HL-60 (cell line): ENCODE data around the gene USP20.

Experiments
- DNase-seq, 2 experiments: peaks; one replicate each; pipeline ENCODE4 v3.0.0-alpha.2; 2010 to 2020; ENCODE audit warnings: low read depth in 1 of 2, low spot score in 1 of 2
- H3K27ac ChIP-seq: fragments of 250-450 bp; sonication (Bioruptor Pico); replicated peaks from 2 replicates; pipeline ENCODE4 v1.5.1; 2020; ENCODE audit warnings: mild to moderate bottlenecking, moderate library complexity
- H3K27me3 ChIP-seq: fragments of 250-450 bp; sonication (Bioruptor Pico); 2 replicates; pipeline ENCODE4 v1.5.1; 2021; ENCODE audit warnings: mild to moderate bottlenecking, moderate library complexity; ENCODE audit not compliant: insufficient read depth, poor library complexity, severe bottlenecking
- H3K4me3 ChIP-seq: replicated peaks from 2 replicates; pipeline ENCODE4 v1.5.1; 2011; ENCODE audit warnings: mild to moderate bottlenecking, control low read depth, low read length; ENCODE audit not compliant: insufficient read depth
- CTCF ChIP-seq: IDR thresholded peaks from one replicate; pipeline ENCODE4 v1.5.1; 2011; ENCODE audit warnings: low read length, control low read depth, inconsistent platforms; ENCODE audit not compliant: insufficient read depth
- GABPA ChIP-seq: IDR thresholded peaks from 2 replicates; pipeline ENCODE4 v1.6.1; 2012; ENCODE audit warnings: low read depth
- POLR2AphosphoS5 ChIP-seq: IDR thresholded peaks from 2 replicates; pipeline ENCODE4 v1.6.1; 2012; ENCODE audit warnings: low read depth
- SPI1 ChIP-seq: IDR thresholded peaks from 2 replicates; pipeline ENCODE4 v1.6.1; 2012; ENCODE audit warnings: low read depth, mild to moderate bottlenecking, borderline replicate concordance
- TF ChIP-seq, protein P1 (sequence below): IDR thresholded peaks from 2 replicates; pipeline ENCODE4 v1.6.1; 2012; ENCODE audit warnings: low read depth; ENCODE audit not compliant: insufficient replicate concordance

The USP20 gene

DNA sequence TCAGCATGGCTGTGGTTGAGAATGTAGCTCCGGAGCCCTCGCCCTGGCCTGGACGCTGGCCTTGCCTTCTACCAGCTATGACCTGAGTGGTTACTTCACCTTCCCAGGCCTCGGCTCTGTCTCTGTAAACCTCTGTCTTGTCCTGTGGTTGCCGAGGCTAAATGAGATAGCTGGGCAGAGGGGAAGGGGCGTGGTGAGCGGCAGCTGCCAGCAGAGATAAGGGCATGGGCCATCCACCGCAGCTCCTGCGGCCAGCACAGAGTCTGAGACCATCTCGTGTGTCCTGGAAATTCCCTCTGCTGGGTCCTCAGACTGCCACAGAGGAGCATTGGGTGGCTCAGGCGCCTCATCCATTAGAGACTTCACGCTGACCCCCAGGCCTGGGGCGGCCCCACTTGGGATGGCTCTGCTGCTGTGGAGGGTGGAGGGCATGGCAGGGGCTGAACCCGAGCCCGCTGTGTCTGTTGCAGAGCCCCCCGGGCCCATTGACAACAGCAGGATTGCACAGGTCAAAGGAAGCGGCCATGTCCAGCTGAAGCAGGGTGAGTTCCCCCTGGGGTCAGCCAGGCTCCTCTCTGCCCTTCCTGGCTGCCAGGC lies 43.9 kb downstream of the USP20 start:
- Histone ChIP-seq H3K4me3 (no peak overlapping the region), H3K27ac (no peak overlapping the region), H3K27me3 (no peaks in the 10 kb centered on the region)
- DNase-seq: no peak
- no peak; the same call in 1 of the 2 replicates for TF ChIP-seq POLR2AphosphoS5
- TF ChIP-seq CTCF: no peak
- no peak for TF ChIP-seq GABPA
- no peak for TF ChIP-seq SPI1
- TF ChIP-seq, protein P1, sequence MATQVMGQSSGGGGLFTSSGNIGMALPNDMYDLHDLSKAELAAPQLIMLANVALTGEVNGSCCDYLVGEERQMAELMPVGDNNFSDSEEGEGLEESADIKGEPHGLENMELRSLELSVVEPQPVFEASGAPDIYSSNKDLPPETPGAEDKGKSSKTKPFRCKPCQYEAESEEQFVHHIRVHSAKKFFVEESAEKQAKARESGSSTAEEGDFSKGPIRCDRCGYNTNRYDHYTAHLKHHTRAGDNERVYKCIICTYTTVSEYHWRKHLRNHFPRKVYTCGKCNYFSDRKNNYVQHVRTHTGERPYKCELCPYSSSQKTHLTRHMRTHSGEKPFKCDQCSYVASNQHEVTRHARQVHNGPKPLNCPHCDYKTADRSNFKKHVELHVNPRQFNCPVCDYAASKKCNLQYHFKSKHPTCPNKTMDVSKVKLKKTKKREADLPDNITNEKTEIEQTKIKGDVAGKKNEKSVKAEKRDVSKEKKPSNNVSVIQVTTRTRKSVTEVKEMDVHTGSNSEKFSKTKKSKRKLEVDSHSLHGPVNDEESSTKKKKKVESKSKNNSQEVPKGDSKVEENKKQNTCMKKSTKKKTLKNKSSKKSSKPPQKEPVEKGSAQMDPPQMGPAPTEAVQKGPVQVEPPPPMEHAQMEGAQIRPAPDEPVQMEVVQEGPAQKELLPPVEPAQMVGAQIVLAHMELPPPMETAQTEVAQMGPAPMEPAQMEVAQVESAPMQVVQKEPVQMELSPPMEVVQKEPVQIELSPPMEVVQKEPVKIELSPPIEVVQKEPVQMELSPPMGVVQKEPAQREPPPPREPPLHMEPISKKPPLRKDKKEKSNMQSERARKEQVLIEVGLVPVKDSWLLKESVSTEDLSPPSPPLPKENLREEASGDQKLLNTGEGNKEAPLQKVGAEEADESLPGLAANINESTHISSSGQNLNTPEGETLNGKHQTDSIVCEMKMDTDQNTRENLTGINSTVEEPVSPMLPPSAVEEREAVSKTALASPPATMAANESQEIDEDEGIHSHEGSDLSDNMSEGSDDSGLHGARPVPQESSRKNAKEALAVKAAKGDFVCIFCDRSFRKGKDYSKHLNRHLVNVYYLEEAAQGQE: no peak

- H3K27me3 ChIP-seq: no peaks in the 10 kb centered on the region
- no peak for DNase-seq
- no peak overlapping the region for H3K27ac ChIP-seq
- no peak overlapping the region for H3K4me3 ChIP-seq
- TF ChIP-seq, protein P1: no peak
- TF ChIP-seq POLR2AphosphoS5 (no peak), CTCF (no peak), GABPA (no peak), SPI1 (no peak)
Measured at GRCh38 chr9:129879991-129880653, 44.9 kb downstream of the USP20 start.

DNA sequence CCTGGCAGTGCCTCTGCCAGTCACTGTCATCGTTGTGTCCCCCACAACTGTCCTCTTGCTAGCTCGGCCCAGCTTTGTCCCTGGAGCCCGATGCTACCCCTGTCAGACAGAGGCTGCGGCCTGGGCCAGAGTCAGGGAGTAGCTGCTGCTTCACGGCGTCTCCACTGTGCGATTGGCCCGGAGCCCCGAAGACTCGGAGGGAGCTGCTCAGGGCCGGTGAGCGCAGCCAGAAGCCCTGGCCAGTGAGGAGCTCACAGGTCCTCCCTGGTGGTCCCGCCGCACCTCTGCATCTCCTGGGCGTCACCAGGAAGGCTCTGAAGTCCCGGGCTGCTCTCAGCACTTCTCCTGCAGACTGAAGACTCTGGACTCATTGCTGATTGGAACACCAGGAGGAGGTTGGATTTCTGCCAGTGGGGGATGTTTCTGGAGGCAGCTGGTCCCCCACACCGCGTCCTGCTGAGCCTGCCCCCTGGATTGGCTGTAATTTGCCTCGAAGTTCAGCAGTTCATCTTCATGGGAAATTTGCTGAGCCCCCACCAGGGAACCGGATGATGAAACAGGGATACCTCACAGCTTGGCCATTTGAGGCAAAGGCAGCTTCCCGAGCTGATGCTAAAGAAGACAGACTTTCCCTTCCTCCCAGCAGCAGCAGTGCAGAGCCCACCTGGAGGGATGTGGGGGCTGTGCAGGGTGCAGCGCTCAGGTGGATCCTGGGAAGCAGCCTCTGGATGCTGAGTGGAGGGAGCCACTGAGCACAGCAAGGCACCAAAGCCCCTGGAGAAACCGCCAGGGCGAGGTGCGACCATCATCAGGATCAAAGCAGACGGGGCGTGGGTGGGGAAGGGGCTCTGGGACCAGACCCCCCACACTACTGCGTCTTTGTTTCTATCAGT lies 45.6 kb downstream of the USP20 start:
- no peak for DNase-seq
- H3K27me3 ChIP-seq: no peaks in the 10 kb centered on the region
- no peak overlapping the region for H3K27ac ChIP-seq
- no peak overlapping the region for H3K4me3 ChIP-seq
- TF ChIP-seq, protein P1: no peak
- no peak for TF ChIP-seq SPI1
- TF ChIP-seq CTCF: no peak
- TF ChIP-seq POLR2AphosphoS5: no peak
- TF ChIP-seq GABPA: no peak
